Upper lobe of left lung (tissue), 4 donors: ENCODE measurements around the gene PROB1.

ENCODE experiments used
- CTCF ChIP-seq, 6 experiments: fragments of 450-650 bp in 4 of 6; fragments of 200-600 bp in 2 of 6; sonication (generic) in 2 of 6; IDR thresholded peaks; one replicate each; pipeline ENCODE4 v1.5.1; 2016 to 2019; ENCODE audit warnings: antibody characterized with exemption in 6 of 6
- EP300 ChIP-seq, 4 donors: sonication (generic); formaldehyde crosslinking; IDR thresholded peaks; one replicate each; pipeline ENCODE4 v1.5.1; 2017; ENCODE audit warnings: antibody characterized with exemption in 4 of 4, control low read depth in 2 of 4
- POLR2A ChIP-seq, 4 donors: fragments of 450-650 bp; IDR thresholded peaks; one replicate each; pipeline ENCODE4 v1.5.1; 2016 to 2017; ENCODE audit warnings: antibody characterized with exemption in 4 of 4, mild to moderate bottlenecking in 2 of 4
- POLR2AphosphoS5 ChIP-seq, 2 donors: sonication (generic); formaldehyde crosslinking; IDR thresholded peaks; one replicate each; pipeline ENCODE4 v1.5.1; 2017; ENCODE audit warnings: antibody characterized with exemption in 2 of 2

GRCh38 chr5:139414581-139415130 is 19.8 kb upstream of the PROB1 start:
- TF ChIP-seq EP300 (IDR thresholded peaks at IDR 0.05) (no peak), POLR2AphosphoS5 (IDR thresholded peaks at IDR 0.05) (no peak), POLR2A (IDR thresholded peaks at IDR 0.05) (no peak), CTCF (IDR thresholded peaks at IDR 0.05) (no peak)
